WTC11 (cell line): ENCODE measurements around the gene MAB21L3.

ENCODE experiments used
- TP53 ChIP-seq: sonication (generic); formaldehyde crosslinking; IDR thresholded peaks from 2 replicates; pipeline ENCODE4 v1.8.1; 2023; ENCODE audit warnings: mild to moderate bottlenecking, missing genetic modification reagents
- ZBTB21 ChIP-seq: sonication (generic); formaldehyde crosslinking; IDR thresholded peaks from 2 replicates; pipeline ENCODE4 v1.8.1; 2023; ENCODE audit warnings: mild to moderate bottlenecking, missing genetic modification reagents, borderline replicate concordance

DNA sequence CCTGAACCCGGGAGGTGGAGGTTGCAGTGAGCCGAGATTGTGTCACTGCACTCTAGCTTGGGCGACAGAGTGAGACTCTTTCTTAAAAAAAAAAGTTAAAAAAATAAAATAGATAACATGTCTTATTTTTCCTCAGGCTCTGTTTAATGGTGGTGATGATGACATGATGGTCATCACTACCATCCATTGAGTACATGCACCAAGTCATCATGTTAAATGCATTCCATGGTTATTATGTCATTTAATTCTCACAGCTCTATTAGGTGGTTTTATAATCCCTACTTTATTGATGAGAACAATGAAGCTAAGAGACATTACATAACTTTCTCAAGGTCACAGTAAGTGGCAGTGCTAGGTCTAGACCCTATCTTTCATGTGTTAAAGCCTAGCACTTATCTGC is 34.4 kb upstream of the MAB21L3 start:
- TF ChIP-seq ZBTB21 (no peak), TP53 (CRISPR knock-in tag) (no peak)
